C4-2B (cell line): Measurements from ENCODE around the gene CYB561D2.

Source experiments
- ZFX ChIP-seq: fragments of 450-650 bp; IDR thresholded peaks from 2 replicates; pipeline ENCODE4 v1.6.1; 2017
- TF ChIP-seq, protein P1 (sequence below): fragments of 450-650 bp; conservative IDR thresholded peaks from 2 replicates; pipeline ENCODE4 v1.5.1; 2017; ENCODE audit warnings: mild to moderate bottlenecking

GRCh38 chr3:50304601-50305000 lies 46.1 kb upstream of the CYB561D2 start:
- TF ChIP-seq, protein P1, sequence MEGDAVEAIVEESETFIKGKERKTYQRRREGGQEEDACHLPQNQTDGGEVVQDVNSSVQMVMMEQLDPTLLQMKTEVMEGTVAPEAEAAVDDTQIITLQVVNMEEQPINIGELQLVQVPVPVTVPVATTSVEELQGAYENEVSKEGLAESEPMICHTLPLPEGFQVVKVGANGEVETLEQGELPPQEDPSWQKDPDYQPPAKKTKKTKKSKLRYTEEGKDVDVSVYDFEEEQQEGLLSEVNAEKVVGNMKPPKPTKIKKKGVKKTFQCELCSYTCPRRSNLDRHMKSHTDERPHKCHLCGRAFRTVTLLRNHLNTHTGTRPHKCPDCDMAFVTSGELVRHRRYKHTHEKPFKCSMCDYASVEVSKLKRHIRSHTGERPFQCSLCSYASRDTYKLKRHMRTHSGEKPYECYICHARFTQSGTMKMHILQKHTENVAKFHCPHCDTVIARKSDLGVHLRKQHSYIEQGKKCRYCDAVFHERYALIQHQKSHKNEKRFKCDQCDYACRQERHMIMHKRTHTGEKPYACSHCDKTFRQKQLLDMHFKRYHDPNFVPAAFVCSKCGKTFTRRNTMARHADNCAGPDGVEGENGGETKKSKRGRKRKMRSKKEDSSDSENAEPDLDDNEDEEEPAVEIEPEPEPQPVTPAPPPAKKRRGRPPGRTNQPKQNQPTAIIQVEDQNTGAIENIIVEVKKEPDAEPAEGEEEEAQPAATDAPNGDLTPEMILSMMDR: no peak
- no peak for TF ChIP-seq ZFX
